Liver (tissue), 9 donors: ENCODE measurements around the gene SNX19. TPM values are rescaled to one million over a fixed set of nuclear protein-coding genes. Genes with fewer than 3 reads are reported as not detected.

Experiments used
- DNase-seq: peaks from one replicate; pipeline ENCODE4 v3.0.0-alpha.2; 2017; ENCODE audit warnings: low spot score
- H3K27ac ChIP-seq, 2 donors: one replicate each; pipeline ENCODE4 v1.7.0; 2013; ENCODE audit warnings: inconsistent platforms in 2 of 2, low read length in 2 of 2, control low read depth in 1 of 2, low read depth in 1 of 2, mild to moderate bottlenecking in 1 of 2
- H3K27me3 ChIP-seq, 4 donors: one replicate each; pipeline versions ENCODE4 v1.6.1 to v1.7.0; 2013; ENCODE audit warnings: low read length in 3 of 4, inconsistent platforms in 1 of 4, mild to moderate bottlenecking in 1 of 4, moderate library complexity in 1 of 4; ENCODE audit not compliant: control insufficient read depth in 4 of 4, insufficient read depth in 4 of 4
- H3K36me3 ChIP-seq, 4 donors: one replicate each; pipeline versions ENCODE4 v1.6.1 to v1.7.0; 2013; ENCODE audit warnings: low read length in 3 of 4, mild to moderate bottlenecking in 3 of 4, low read depth in 1 of 4, moderate library complexity in 1 of 4; ENCODE audit not compliant: control insufficient read depth in 4 of 4, insufficient read depth in 3 of 4
- H3K4me1 ChIP-seq, 4 donors: one replicate each; pipeline versions ENCODE4 v1.6.1 to v1.7.0; 2013; ENCODE audit warnings: low read length in 3 of 4, mild to moderate bottlenecking in 3 of 4, moderate library complexity in 1 of 4; ENCODE audit not compliant: control insufficient read depth in 4 of 4, insufficient read depth in 4 of 4
- H3K4me3 ChIP-seq, 3 donors: one replicate each; pipeline versions ENCODE4 v1.6.1 to v1.7.0; 2013; ENCODE audit warnings: low read length in 3 of 3, control low read depth in 1 of 3, low read depth in 1 of 3, mild to moderate bottlenecking in 1 of 3
- H3K9ac ChIP-seq, 2 donors: one replicate each; pipeline ENCODE4 v1.7.0; 2013; ENCODE audit warnings: low read length in 2 of 2, mild to moderate bottlenecking in 2 of 2, moderate library complexity in 2 of 2, control low read depth in 1 of 2, low read depth in 1 of 2
- H3K9me3 ChIP-seq, 4 donors: one replicate each; pipeline versions ENCODE4 v1.6.1 to v1.7.0; 2013; ENCODE audit warnings: low read length in 3 of 4; ENCODE audit not compliant: control insufficient read depth in 4 of 4
- CTCF ChIP-seq: fragments of 150-350 bp; IDR thresholded peaks from 2 replicates; pipeline ENCODE4 v1.5.1; 2017; ENCODE audit warnings: improper control_type of control experiment, low read depth, low read length; ENCODE audit not compliant: missing input control
- EGR1 ChIP-seq, 2 donors: IDR thresholded peaks; 2 replicates each; pipeline ENCODE4 v1.6.1; 2016 to 2018; ENCODE audit warnings: antibody characterized with exemption in 2 of 2, low read depth in 2 of 2
- FOXA2 ChIP-seq: IDR thresholded peaks from 2 replicates; pipeline ENCODE4 v1.6.1; 2016; ENCODE audit warnings: antibody characterized with exemption
- GABPA ChIP-seq, 2 donors: IDR thresholded peaks in 1 of 2; conservative IDR thresholded peaks in 1 of 2; 2 replicates each; pipeline ENCODE4 v1.6.1; 2016; ENCODE audit warnings: antibody characterized with exemption in 2 of 2, mild to moderate bottlenecking in 1 of 2, moderate library complexity in 1 of 2
- HNF4A ChIP-seq, 2 donors: conservative IDR thresholded peaks; 2 replicates each; pipeline ENCODE4 v1.6.1; 2016; ENCODE audit warnings: antibody characterized with exemption in 2 of 2, mild to moderate bottlenecking in 2 of 2
- HNF4G ChIP-seq: IDR thresholded peaks from 2 replicates; pipeline ENCODE4 v1.6.1; 2016; ENCODE audit warnings: antibody characterized with exemption
- NR2F2 ChIP-seq: IDR thresholded peaks from 2 replicates; pipeline ENCODE4 v1.6.1; 2016; ENCODE audit warnings: antibody characterized with exemption
- RAD21 ChIP-seq, 2 donors: IDR thresholded peaks; 2 replicates each; pipeline ENCODE4 v1.6.1; 2016; ENCODE audit warnings: antibody characterized with exemption in 2 of 2, mild to moderate bottlenecking in 2 of 2
- SP1 ChIP-seq: IDR thresholded peaks from 2 replicates; pipeline ENCODE4 v1.6.1; 2018; ENCODE audit warnings: antibody characterized with exemption, mild to moderate bottlenecking
- TAF1 ChIP-seq: conservative IDR thresholded peaks from 2 replicates; pipeline ENCODE4 v1.6.1; 2016; ENCODE audit warnings: antibody characterized with exemption, mild to moderate bottlenecking
- YY1 ChIP-seq: IDR thresholded peaks from 2 replicates; pipeline ENCODE4 v1.6.1; 2016; ENCODE audit warnings: antibody characterized with exemption, mild to moderate bottlenecking
- WGBS: extraction: QIAGEN DNeasy Blood & Tissue Kit; methylation state at CpG from one replicate; pipeline ENCODE4 v1.1.7; 2013; 5-methylcytosine and 5-hydroxymethylcytosine counted together
- polyA plus RNA-seq, 2 donors: library from polyadenylated mRNA; stranded (reverse) in 1 of 2; unstranded in 1 of 2; fragments of 200-250 nt in 1 of 2; fragments of >200 nt in 1 of 2; fragmentation: Nextera tagmentation in 1 of 2; extraction: Ambion mirVana in 1 of 2; gene quantifications; one replicate each; pipeline versions ENCODE4 v1.2.1 to v1.2.3, GENCODE V29; 2013 to 2015
- total RNA-seq, 2 donors: library from RNA; depleted of rRNA; stranded (reverse); fragments of >200 nt; gene quantifications; one replicate each; pipeline ENCODE4 v1.2.3, GENCODE V29; 2014
- TF ChIP-seq, protein P1 (sequence below): IDR thresholded peaks from 2 replicates; pipeline ENCODE4 v1.6.1; 2016; ENCODE audit warnings: antibody characterized with exemption, mild to moderate bottlenecking
- donor health status: healthy.
- donor health status: healthy.
- donor health status: healthy.
- donor health status: healthy.
- donor health status: healthy.

Gene SNX19
- total and polyA plus RNA-seq, 4 donors = 16.5 to 94.5 (median 32.7) TPM

DNA sequence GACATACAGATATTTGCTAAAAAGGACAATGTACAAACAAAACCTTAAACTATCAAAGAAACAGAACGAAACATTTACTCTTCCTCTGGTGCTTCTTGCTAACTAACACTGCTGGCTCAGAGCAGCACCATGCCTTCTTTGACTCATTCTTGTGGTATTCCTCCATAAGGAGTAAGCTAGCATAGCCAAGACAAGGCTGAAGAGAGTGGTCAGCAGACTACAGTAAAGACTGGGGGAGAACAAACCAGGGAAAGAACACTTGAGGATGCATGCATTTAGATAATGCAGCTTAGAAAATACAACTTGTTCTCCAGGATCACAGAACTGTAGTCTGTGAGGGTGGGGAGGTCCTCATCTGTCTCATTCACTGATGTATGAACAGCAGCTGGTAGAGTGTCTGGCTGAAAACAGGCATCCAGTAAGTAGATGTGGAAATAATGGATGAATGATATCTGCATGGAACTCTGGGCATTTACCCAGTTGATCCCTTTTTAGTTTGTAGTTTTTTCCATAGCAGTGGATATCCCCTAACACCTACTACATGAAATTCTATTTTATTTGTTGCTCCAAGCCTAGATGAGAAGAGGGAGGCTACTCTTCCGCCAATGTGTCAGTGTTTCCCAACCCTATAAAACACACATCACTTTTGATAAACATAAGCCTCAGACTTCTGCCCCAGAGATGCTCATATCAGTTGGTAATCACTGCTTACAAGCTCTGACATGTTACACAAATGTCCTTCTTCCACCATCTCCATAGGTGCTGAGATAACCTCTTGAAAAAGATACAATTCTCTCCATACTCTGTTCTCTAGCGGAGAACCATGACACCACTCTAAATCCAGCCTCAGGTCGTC is 7.3 kb downstream of the SNX19 start:
- no peak overlapping the region for H3K4me3 ChIP-seq
- H3K27ac ChIP-seq = no peak overlapping the region
- no peak for TF ChIP-seq GABPA (IDR thresholded peaks at IDR 0.05 in 1 of 2, conservative IDR thresholded peaks at IDR 0.05 in 1 of 2)
- no peak for TF ChIP-seq EGR1 (IDR thresholded peaks at IDR 0.05; ENCODE audit: low read depth in 2 of 2)
- no peak for TF ChIP-seq HNF4G
- TF ChIP-seq FOXA2 = no peak
- no peak for DNase-seq
- no peaks in the 10 kb centered on the region for H3K9me3 ChIP-seq
- H3K4me1 ChIP-seq = peaks cover 0 to 4% (median under 1%) of the 10 kb centered on the region in 4 donors
- H3K27me3 ChIP-seq = no peaks in the 10 kb centered on the region
- WGBS = 91% methylated on average over 4 of the region's 4 CpGs
- no peak overlapping the region for H3K9ac ChIP-seq
- H3K36me3 ChIP-seq = peaks cover 1 to 59% (median 48%) of the 10 kb centered on the region in 4 donors

DNA sequence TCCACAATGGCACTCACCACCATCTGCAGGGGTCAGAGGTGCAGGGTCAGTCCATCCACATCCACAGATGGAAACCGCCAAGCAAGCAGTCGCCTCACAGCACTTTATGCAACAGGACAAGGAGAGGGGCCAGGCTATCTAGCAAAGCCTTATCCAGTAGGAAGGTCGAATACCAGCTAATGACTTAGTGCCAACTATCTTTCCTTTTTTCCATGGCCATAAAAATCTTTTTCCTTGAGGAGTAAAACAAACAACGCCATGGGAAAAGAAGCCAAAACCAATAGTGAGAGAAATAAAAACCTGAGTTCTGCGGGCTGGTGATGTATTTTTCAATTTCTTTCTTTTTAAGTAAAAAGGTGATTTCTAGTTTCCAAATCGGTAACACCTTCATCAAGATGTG is 8.2 kb downstream of the SNX19 start:
- 89% methylated on average over 6 of the region's 6 CpGs for WGBS
- H3K9me3 ChIP-seq = no peaks in the 10 kb centered on the region
- TF ChIP-seq TAF1 = no peak
- no peak for TF ChIP-seq SP1
- TF ChIP-seq HNF4A (conservative IDR thresholded peaks at IDR 0.05) = no peak
- TF ChIP-seq HNF4G = no peak
- H3K27ac ChIP-seq = no peak overlapping the region
- H3K4me3 ChIP-seq = no peak overlapping the region
- no peak overlapping the region for H3K9ac ChIP-seq
- no peak for DNase-seq
- H3K27me3 ChIP-seq = no peaks in the 10 kb centered on the region
- peaks cover 0 to 3% (median 0%) of the 10 kb centered on the region in 4 donors for H3K4me1 ChIP-seq
- peaks cover under 1 to 63% (median 53%) of the 10 kb centered on the region in 4 donors for H3K36me3 ChIP-seq

GRCh38 chr11:130907229-130907628 is 9.1 kb downstream of the SNX19 start:
- H3K27me3 ChIP-seq = no peaks in the 10 kb centered on the region
- no peak overlapping the region for H3K27ac ChIP-seq
- no peak for TF ChIP-seq HNF4A (conservative IDR thresholded peaks at IDR 0.05)
- peaks cover 5 to 71% (median 61%) of the 10 kb centered on the region in 4 donors for H3K36me3 ChIP-seq
- no peak for DNase-seq
- no peak overlapping the region for H3K9ac ChIP-seq
- H3K4me3 ChIP-seq = no peak overlapping the region
- H3K4me1 ChIP-seq = peaks cover 0 to under 1% (median 0%) of the 10 kb centered on the region in 4 donors
- no peaks in the 10 kb centered on the region for H3K9me3 ChIP-seq

DNA sequence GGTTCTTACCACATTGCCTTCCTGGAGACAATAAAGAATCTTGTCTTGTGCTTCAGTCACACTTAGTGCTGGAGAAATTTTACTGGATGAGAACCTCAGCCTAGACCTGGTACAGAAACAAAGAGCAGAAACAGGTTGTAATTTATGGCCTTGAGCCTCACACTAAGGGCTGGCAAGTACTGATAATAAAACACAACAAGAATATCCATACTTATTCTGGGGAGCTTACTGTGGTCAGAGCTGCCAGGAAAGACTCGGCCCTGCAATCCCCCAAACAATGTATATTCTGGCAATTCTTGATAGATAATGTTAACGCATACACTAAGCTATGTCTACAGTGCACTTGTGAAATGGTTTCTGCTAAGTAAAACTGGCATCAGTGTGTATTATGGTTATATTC is 9.7 kb downstream of the SNX19 start:
- H3K27me3 ChIP-seq = no peaks in the 10 kb centered on the region
- H3K4me1 ChIP-seq = no peaks in the 10 kb centered on the region
- peaks cover 5 to 77% (median 65%) of the 10 kb centered on the region in 4 donors for H3K36me3 ChIP-seq
- no peak for TF ChIP-seq FOXA2
- TF ChIP-seq HNF4G = no peak
- no peak for DNase-seq
- H3K9me3 ChIP-seq = no peaks in the 10 kb centered on the region
- H3K4me3 ChIP-seq = no peak overlapping the region
- 93% methylated on average over 2 of the region's 2 CpGs for WGBS
- no peak overlapping the region for H3K9ac ChIP-seq
- H3K27ac ChIP-seq = no peak overlapping the region

DNA sequence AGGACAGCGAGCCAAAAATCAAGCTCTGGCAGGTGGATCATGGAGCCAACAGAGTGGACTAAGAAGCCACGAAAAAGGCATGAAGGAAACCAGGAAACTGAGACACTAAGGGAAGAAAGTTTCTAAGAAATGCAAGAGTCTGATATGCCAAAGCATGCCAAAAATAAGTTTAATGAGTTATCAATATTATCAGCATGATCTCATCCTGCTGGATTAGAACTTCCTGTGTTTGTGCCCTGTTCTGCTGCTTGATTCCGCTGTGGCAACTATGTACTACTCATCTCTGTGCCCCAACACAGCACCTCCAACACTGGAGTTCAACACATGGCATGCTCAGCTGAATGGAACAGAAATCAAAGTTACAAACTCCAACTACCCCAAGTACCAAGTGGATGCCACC is 10.8 kb downstream of the SNX19 start:
- Histone ChIP-seq H3K27me3 (no peaks in the 10 kb centered on the region), H3K27ac (no peak overlapping the region), H3K36me3 (peaks cover 5 to 84% (median 75%) of the 10 kb centered on the region in 4 donors), H3K9ac (no peak overlapping the region), H3K4me1 (no peaks in the 10 kb centered on the region), H3K4me3 (no peak overlapping the region), H3K9me3 (no peaks in the 10 kb centered on the region)
- DNase-seq = no peak
- WGBS = 98% methylated on average over 3 of the region's 3 CpGs
- no peak for TF ChIP-seq EGR1 (IDR thresholded peaks at IDR 0.05; ENCODE audit: low read depth in 2 of 2)
- TF ChIP-seq GABPA (IDR thresholded peaks at IDR 0.05 in 1 of 2, conservative IDR thresholded peaks at IDR 0.05 in 1 of 2) = no peak
- no peak for TF ChIP-seq YY1
- TF ChIP-seq RAD21 (IDR thresholded peaks at IDR 0.05) = no peak
- no peak for TF ChIP-seq CTCF
- no peak for TF ChIP-seq HNF4G
- TF ChIP-seq FOXA2 = no peak
- no peak for TF ChIP-seq NR2F2
- TF ChIP-seq, protein P1, sequence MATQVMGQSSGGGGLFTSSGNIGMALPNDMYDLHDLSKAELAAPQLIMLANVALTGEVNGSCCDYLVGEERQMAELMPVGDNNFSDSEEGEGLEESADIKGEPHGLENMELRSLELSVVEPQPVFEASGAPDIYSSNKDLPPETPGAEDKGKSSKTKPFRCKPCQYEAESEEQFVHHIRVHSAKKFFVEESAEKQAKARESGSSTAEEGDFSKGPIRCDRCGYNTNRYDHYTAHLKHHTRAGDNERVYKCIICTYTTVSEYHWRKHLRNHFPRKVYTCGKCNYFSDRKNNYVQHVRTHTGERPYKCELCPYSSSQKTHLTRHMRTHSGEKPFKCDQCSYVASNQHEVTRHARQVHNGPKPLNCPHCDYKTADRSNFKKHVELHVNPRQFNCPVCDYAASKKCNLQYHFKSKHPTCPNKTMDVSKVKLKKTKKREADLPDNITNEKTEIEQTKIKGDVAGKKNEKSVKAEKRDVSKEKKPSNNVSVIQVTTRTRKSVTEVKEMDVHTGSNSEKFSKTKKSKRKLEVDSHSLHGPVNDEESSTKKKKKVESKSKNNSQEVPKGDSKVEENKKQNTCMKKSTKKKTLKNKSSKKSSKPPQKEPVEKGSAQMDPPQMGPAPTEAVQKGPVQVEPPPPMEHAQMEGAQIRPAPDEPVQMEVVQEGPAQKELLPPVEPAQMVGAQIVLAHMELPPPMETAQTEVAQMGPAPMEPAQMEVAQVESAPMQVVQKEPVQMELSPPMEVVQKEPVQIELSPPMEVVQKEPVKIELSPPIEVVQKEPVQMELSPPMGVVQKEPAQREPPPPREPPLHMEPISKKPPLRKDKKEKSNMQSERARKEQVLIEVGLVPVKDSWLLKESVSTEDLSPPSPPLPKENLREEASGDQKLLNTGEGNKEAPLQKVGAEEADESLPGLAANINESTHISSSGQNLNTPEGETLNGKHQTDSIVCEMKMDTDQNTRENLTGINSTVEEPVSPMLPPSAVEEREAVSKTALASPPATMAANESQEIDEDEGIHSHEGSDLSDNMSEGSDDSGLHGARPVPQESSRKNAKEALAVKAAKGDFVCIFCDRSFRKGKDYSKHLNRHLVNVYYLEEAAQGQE = no peak
